ENCODE measurements around the gene IFI30. TPM values are rescaled to one million over a fixed set of nuclear protein-coding genes. Genes with fewer than 3 reads are reported as not detected.

IFI30 gene
- total RNA-seq, 2 donors from 2014 or later, result 8.1 to 43.2 TPM

- no peak overlapping the region for H3K27ac ChIP-seq
Observed at GRCh38 chr19:18218159-18218558, 44.5 kb downstream of the IFI30 start.

GRCh38 chr19:18218600-18218999 is 45.0 kb downstream of the IFI30 start:
- DNase-seq (ENCODE audit: low spot score), result no peak
- H3K27me3 ChIP-seq, result no peaks in the 10 kb centered on the region
- H3K36me3 ChIP-seq, result no peaks in the 10 kb centered on the region
- H3K4me1 ChIP-seq, result no peaks in the 10 kb centered on the region
- H3K4me3 ChIP-seq, result no peak overlapping the region
- H3K9me3 ChIP-seq, result no peaks in the 10 kb centered on the region
- TF ChIP-seq CTCF (IDR thresholded peaks at IDR 0.05), result no peak
- H3K27ac ChIP-seq, result no peak overlapping the region

More at GRCh38 chr19:18218159-18218558, 44.5 kb downstream of the IFI30 start:
- DNase-seq (ENCODE audit: low spot score), result no peak
- Histone ChIP-seq H3K27me3 (no peaks in the 10 kb centered on the region), H3K36me3 (no peaks in the 10 kb centered on the region), H3K9me3 (no peaks in the 10 kb centered on the region), H3K4me3 (no peak overlapping the region), H3K4me1 (no peaks in the 10 kb centered on the region)
- no peak for TF ChIP-seq CTCF (IDR thresholded peaks at IDR 0.05)

- no peak overlapping the region for H3K4me3 ChIP-seq
- no peak for TF ChIP-seq CTCF (IDR thresholded peaks at IDR 0.05)
- no peaks in the 10 kb centered on the region for H3K36me3 ChIP-seq
- H3K4me1 ChIP-seq, result peaks cover 0 to 12% of the 10 kb centered on the region in 2 donors
- H3K9me3 ChIP-seq, result no peaks in the 10 kb centered on the region
- no peak for DNase-seq (ENCODE audit: low spot score)
- H3K27ac ChIP-seq, result no peak overlapping the region
- peaks cover 0 to under 1% of the 10 kb centered on the region in 2 donors for H3K27me3 ChIP-seq
Observed at GRCh38 chr19:18219911-18220631, 46.5 kb downstream of the IFI30 start.

- peaks cover 0 to 19% of the 10 kb centered on the region in 2 donors for H3K4me1 ChIP-seq
- no peak for TF ChIP-seq CTCF (IDR thresholded peaks at IDR 0.05)
- H3K36me3 ChIP-seq, result no peaks in the 10 kb centered on the region
- no peaks in the 10 kb centered on the region for H3K9me3 ChIP-seq
- H3K4me3 ChIP-seq, result no peak overlapping the region
- H3K27me3 ChIP-seq, result peaks cover 0 to 7% of the 10 kb centered on the region in 2 donors
- no peak for DNase-seq (ENCODE audit: low spot score)
- H3K27ac ChIP-seq, result no peak overlapping the region
Observed at GRCh38 chr19:18220632-18221275, 47.1 kb downstream of the IFI30 start.

- TF ChIP-seq CTCF (IDR thresholded peaks at IDR 0.05), result no peak
- Histone ChIP-seq H3K4me3 (no peak overlapping the region), H3K9me3 (no peaks in the 10 kb centered on the region), H3K27me3 (peaks cover 0 to 12% of the 10 kb centered on the region in 2 donors), H3K27ac (no peak overlapping the region), H3K4me1 (peaks cover 0 to 29% of the 10 kb centered on the region in 2 donors), H3K36me3 (no peaks in the 10 kb centered on the region)
- no peak for DNase-seq (ENCODE audit: low spot score)
Observed at GRCh38 chr19:18221815-18222725, 48.5 kb downstream of the IFI30 start.

All from right atrium auricular region (tissue), 2 donors.